ENCODE results near the gene HIVEP2.

DNA sequence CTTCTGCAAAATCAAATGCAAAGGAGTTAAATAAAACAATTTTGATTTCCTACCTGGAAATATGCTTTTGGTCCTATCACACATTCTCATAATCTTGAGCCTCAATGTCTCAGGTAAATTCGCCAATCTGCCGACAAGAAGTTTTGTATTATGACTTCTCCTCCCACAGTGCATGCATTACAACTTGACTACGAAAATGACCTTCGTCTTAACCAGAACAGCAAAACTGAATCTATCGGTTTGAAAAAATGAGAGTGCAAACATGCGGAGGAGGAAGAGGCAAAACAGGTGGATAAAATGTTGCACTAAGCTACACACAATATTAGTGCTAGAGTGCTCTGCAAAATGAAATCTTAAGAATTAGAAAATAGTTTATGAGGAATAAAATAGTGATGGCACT, 43.4 kb downstream of the HIVEP2 start:
- TF ChIP-seq, protein P1, sequence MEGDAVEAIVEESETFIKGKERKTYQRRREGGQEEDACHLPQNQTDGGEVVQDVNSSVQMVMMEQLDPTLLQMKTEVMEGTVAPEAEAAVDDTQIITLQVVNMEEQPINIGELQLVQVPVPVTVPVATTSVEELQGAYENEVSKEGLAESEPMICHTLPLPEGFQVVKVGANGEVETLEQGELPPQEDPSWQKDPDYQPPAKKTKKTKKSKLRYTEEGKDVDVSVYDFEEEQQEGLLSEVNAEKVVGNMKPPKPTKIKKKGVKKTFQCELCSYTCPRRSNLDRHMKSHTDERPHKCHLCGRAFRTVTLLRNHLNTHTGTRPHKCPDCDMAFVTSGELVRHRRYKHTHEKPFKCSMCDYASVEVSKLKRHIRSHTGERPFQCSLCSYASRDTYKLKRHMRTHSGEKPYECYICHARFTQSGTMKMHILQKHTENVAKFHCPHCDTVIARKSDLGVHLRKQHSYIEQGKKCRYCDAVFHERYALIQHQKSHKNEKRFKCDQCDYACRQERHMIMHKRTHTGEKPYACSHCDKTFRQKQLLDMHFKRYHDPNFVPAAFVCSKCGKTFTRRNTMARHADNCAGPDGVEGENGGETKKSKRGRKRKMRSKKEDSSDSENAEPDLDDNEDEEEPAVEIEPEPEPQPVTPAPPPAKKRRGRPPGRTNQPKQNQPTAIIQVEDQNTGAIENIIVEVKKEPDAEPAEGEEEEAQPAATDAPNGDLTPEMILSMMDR (conservative IDR thresholded peaks at IDR 0.05 in 1 of 2, IDR thresholded peaks at IDR 0.05 in 1 of 2; ENCODE audit: low read depth in 1 of 2, low read length in 2 of 2) = no peak
- no peak for TF ChIP-seq EZH2 (IDR thresholded peaks at IDR 0.05; ENCODE audit: low read length, missing control alignments)

All from fibroblast of lung (primary cell).